Esophagus squamous epithelium (tissue), 4 donors: Measurements from ENCODE around the gene AKR1A1.

Experiments
- POLR2A ChIP-seq, 4 donors: fragments of 450-650 bp; IDR thresholded peaks; one replicate each; pipeline ENCODE4 v1.6.1; 2017; ENCODE audit warnings: antibody characterized with exemption in 4 of 4, mild to moderate bottlenecking in 4 of 4, moderate library complexity in 3 of 4
- TF ChIP-seq, protein P1 (sequence below), 6 experiments: fragments of 450-650 bp in 4 of 6; fragments of 200-600 bp in 2 of 6; sonication (generic) in 2 of 6; IDR thresholded peaks; one replicate each; pipeline ENCODE4 v1.5.1; 2016 to 2019; ENCODE audit warnings: antibody characterized with exemption in 6 of 6, mild to moderate bottlenecking in 4 of 6, moderate library complexity in 4 of 6

DNA sequence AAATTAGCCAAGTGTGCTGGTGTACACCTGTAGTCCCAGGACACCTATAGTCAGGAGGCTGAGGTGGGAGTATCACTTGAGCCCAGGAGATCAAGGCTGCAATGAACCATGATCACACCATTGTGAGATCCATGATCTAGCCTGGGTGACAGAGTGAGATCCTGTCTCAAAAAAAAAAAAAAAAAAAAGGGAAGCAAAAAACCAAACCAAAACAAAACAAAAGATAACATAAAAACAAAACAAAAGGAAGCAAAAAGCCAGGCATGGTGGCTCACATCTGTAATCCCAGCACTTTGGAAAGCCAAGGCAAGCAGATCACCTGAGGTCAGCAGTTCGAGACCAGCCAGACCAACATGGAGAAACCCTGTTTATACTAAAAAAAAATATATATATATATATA is 9.4 kb upstream of the AKR1A1 start:
- TF ChIP-seq, protein P1, sequence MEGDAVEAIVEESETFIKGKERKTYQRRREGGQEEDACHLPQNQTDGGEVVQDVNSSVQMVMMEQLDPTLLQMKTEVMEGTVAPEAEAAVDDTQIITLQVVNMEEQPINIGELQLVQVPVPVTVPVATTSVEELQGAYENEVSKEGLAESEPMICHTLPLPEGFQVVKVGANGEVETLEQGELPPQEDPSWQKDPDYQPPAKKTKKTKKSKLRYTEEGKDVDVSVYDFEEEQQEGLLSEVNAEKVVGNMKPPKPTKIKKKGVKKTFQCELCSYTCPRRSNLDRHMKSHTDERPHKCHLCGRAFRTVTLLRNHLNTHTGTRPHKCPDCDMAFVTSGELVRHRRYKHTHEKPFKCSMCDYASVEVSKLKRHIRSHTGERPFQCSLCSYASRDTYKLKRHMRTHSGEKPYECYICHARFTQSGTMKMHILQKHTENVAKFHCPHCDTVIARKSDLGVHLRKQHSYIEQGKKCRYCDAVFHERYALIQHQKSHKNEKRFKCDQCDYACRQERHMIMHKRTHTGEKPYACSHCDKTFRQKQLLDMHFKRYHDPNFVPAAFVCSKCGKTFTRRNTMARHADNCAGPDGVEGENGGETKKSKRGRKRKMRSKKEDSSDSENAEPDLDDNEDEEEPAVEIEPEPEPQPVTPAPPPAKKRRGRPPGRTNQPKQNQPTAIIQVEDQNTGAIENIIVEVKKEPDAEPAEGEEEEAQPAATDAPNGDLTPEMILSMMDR (IDR thresholded peaks at IDR 0.05) = no peak
- no peak for TF ChIP-seq POLR2A (IDR thresholded peaks at IDR 0.05)
